Keratinocyte (primary cell): ENCODE measurements around the gene CLDN18. TPM values are rescaled to one million over a fixed set of nuclear protein-coding genes. Genes with fewer than 3 reads are reported as not detected.

Source experiments
- DNase-seq: peaks from one replicate; pipeline ENCODE4 v3.0.0-alpha.2; 2011; ENCODE audit warnings: low read depth, missing footprints, low spot score
- FAIRE-seq: peaks from 2 replicates; lab custom pipeline; 2011; peaks lifted over from hg19 to GRCh38; lab: Jason Lieb, UNC
- H2AFZ ChIP-seq: 2 replicates; pipeline ENCODE4 v1.6.0; 2012; ENCODE audit warnings: low read length, control low read depth, inconsistent platforms; ENCODE audit not compliant: control insufficient read depth
- H3K27ac ChIP-seq: 2 replicates; pipeline ENCODE4 v1.5.1; 2011; ENCODE audit warnings: low read length; ENCODE audit not compliant: control insufficient read depth, insufficient read depth
- H3K27me3 ChIP-seq: 3 replicates; pipeline ENCODE4 v1.6.0; 2011; ENCODE audit warnings: low read length; ENCODE audit not compliant: control insufficient read depth, insufficient read depth; ENCODE audit errors: extremely low read depth
- H3K36me3 ChIP-seq, 2 experiments: 2 replicates in 1 of 2; 3 replicates in 1 of 2; pipeline ENCODE4 v1.5.1; 2011; ENCODE audit warnings: low read length in 2 of 2, mild to moderate bottlenecking in 1 of 2; ENCODE audit not compliant: control insufficient read depth in 2 of 2, insufficient read depth in 2 of 2; ENCODE audit errors: extremely low read depth in 1 of 2
- H3K4me1 ChIP-seq: 3 replicates; pipeline ENCODE4 v1.5.1; 2011; ENCODE audit warnings: low read length; ENCODE audit not compliant: control insufficient read depth, insufficient read depth; ENCODE audit errors: extremely low read depth
- H3K4me2 ChIP-seq: 3 replicates; pipeline ENCODE4 v1.6.0; 2011; ENCODE audit warnings: low read depth, low read length; ENCODE audit not compliant: control insufficient read depth, insufficient read depth; ENCODE audit errors: extremely low read depth
- H3K4me3 ChIP-seq, 3 experiments: fragments of 200-600 bp in 1 of 3; sonication (generic) in 1 of 3; 2 replicates in 2 of 3; 3 replicates in 1 of 3; pipeline ENCODE4 v1.5.1; 2011 to 2016; ENCODE audit warnings: low read length in 3 of 3, mild to moderate bottlenecking in 3 of 3, control low read depth in 2 of 3, inconsistent platforms in 1 of 3, low read depth in 1 of 3, mixed read lengths in 1 of 3, mixed run types in 1 of 3, moderate library complexity in 1 of 3; ENCODE audit not compliant: control insufficient read depth in 2 of 3, insufficient read depth in 2 of 3; ENCODE audit errors: extremely low read depth in 1 of 3
- H3K79me2 ChIP-seq: 2 replicates; pipeline ENCODE4 v1.6.0; 2012; ENCODE audit warnings: low read length; ENCODE audit not compliant: control insufficient read depth, insufficient read depth
- H3K9ac ChIP-seq: 3 replicates; pipeline ENCODE4 v1.6.0; 2011; ENCODE audit warnings: low read length; ENCODE audit not compliant: control insufficient read depth, insufficient read depth; ENCODE audit errors: extremely low read depth
- H3K9me1 ChIP-seq: 3 replicates; pipeline ENCODE4 v1.6.0; 2011; ENCODE audit warnings: low read length; ENCODE audit not compliant: control insufficient read depth, insufficient read depth; ENCODE audit errors: extremely low read depth
- H3K9me3 ChIP-seq: 2 replicates; pipeline ENCODE4 v1.5.1; 2012; ENCODE audit warnings: low read depth, low read length; ENCODE audit not compliant: control insufficient read depth
- H4K20me1 ChIP-seq: 3 replicates; pipeline ENCODE4 v1.6.0; 2011; ENCODE audit warnings: low read length; ENCODE audit not compliant: control insufficient read depth, insufficient read depth; ENCODE audit errors: extremely low read depth
- EZH2 ChIP-seq: IDR thresholded peaks from one replicate; pipeline ENCODE4 v1.6.1; 2012; ENCODE audit warnings: inconsistent platforms, mild to moderate bottlenecking, low read length, moderate library complexity
- dilution Hi-C: fragments of 300-500 bp; cut with MboI; formaldehyde crosslinking; loops from one replicate; pipeline ENCODE4 v1.7.0; 2020; ENCODE audit warnings: low sequenced_read_pairs; ENCODE audit not compliant: extremely low pct_ligation_motif_present
- polyA plus RNA-seq, 5 experiments: library from polyadenylated mRNA; depleted of rRNA in 3 of 5; stranded (reverse) in 3 of 5; stranded (forward) in 1 of 5; unstranded in 1 of 5; fragments of >200 nt; gene quantifications; 1 replicate in 1 of 5; 2 replicates in 3 of 5; 3 replicates in 1 of 5; pipeline versions ENCODE4 v1.2.1 to v1.2.3, GENCODE V29; 2011 to 2012; ENCODE audit warnings: missing spikeins in 2 of 5, low read depth in 1 of 5, low replicate concordance in 1 of 5
- TF ChIP-seq, protein P1 (sequence below), 3 experiments: IDR thresholded peaks in 1 of 3; conservative IDR thresholded peaks in 1 of 3; optimal IDR thresholded peaks in 1 of 3; 2 replicates in 2 of 3; 3 replicates in 1 of 3; pipeline versions ENCODE3 to v1.5.1; 2011; ENCODE audit warnings: low read length in 3 of 3, mild to moderate bottlenecking in 3 of 3, moderate library complexity in 2 of 3, control low read depth in 1 of 3, inconsistent platforms in 1 of 3; ENCODE audit not compliant: insufficient read depth in 2 of 3; ENCODE audit errors: extremely low read depth in 1 of 3

The CLDN18 gene
- polyA plus RNA-seq, 1 donor (not counting 4 experiments of a cell fraction or from before 2014, with no cell fraction given) = not detected

DNA sequence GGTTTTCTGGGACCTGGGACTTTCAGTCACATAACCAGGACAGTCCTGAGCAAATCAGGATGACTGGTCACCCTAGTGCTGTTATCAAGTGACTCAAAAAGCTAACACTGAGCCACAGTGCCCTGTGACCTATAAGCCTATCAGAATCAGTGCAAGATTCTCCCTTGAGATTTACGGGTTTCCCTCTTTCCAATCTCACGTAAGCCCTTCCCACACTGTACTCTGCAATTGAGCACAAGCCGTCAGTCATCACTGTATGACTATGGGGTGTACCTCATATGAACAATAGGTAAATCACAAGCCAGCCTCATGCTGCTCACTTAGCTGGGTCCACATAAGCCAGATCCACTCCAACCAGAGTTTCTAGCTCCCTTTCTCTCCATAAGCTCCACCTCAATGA is 21.0 kb upstream of the CLDN18 start:
- no peak for TF ChIP-seq EZH2
- TF ChIP-seq, protein P1, sequence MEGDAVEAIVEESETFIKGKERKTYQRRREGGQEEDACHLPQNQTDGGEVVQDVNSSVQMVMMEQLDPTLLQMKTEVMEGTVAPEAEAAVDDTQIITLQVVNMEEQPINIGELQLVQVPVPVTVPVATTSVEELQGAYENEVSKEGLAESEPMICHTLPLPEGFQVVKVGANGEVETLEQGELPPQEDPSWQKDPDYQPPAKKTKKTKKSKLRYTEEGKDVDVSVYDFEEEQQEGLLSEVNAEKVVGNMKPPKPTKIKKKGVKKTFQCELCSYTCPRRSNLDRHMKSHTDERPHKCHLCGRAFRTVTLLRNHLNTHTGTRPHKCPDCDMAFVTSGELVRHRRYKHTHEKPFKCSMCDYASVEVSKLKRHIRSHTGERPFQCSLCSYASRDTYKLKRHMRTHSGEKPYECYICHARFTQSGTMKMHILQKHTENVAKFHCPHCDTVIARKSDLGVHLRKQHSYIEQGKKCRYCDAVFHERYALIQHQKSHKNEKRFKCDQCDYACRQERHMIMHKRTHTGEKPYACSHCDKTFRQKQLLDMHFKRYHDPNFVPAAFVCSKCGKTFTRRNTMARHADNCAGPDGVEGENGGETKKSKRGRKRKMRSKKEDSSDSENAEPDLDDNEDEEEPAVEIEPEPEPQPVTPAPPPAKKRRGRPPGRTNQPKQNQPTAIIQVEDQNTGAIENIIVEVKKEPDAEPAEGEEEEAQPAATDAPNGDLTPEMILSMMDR (optimal IDR thresholded peaks at IDR 0.05 in 1 of 3, IDR thresholded peaks at IDR 0.05 in 1 of 3, conservative IDR thresholded peaks at IDR 0.05 in 1 of 3; ENCODE audit: extremely low read depth in 1 of 3, insufficient read depth in 2 of 3, low read length in 3 of 3) = no peak

DNA sequence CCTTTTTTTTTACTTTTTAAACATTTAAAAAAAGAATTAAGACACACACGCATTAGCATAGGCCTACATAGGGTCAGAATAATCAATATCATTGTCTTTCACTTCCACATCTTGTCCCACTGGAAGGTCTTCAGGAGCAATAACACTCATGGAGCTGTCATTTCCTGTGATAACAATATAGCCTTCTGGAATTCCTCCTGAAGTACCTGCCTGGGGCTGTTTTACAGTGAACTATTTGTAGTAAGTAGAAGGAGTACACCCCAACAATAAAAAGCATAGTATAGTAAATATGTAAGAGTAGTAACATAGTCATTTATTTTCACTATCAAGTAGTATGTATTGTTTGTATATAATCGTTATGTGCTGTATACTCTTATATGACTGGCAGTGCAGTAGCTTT is 19.5 kb upstream of the CLDN18 start:
- no peak for FAIRE-seq
- no peak for TF ChIP-seq EZH2
- TF ChIP-seq, protein P1 (optimal IDR thresholded peaks at IDR 0.05 in 1 of 3, IDR thresholded peaks at IDR 0.05 in 1 of 3, conservative IDR thresholded peaks at IDR 0.05 in 1 of 3; ENCODE audit: extremely low read depth in 1 of 3, insufficient read depth in 2 of 3, low read length in 3 of 3) = no peak
- H3K9me1 ChIP-seq = no peaks in the 10 kb centered on the region
- no peaks in the 10 kb centered on the region for H3K27me3 ChIP-seq
- H3K4me3 ChIP-seq = no peak overlapping the region
- no peaks in the 10 kb centered on the region for H3K79me2 ChIP-seq
- no peak overlapping the region for H2AFZ ChIP-seq
- H3K27ac ChIP-seq = no peak overlapping the region
- peaks cover 5% of the 10 kb centered on the region for H3K4me1 ChIP-seq
- dilution Hi-C loops = no loop called here
- H4K20me1 ChIP-seq = no peaks in the 10 kb centered on the region
- no peak overlapping the region for H3K4me2 ChIP-seq
- no peaks in the 10 kb centered on the region for H3K36me3 ChIP-seq
- DNase-seq = no peak
- H3K9me3 ChIP-seq = no peaks in the 10 kb centered on the region
- no peak overlapping the region for H3K9ac ChIP-seq

More for the DNA sequence above, 21.0 kb upstream of the CLDN18 start:
- Histone ChIP-seq H3K9ac (no peak overlapping the region), H3K4me1 (peaks cover 5% of the 10 kb centered on the region), H3K27me3 (no peaks in the 10 kb centered on the region), H3K27ac (no peak overlapping the region), H3K4me3 (no peak overlapping the region), H3K9me3 (no peaks in the 10 kb centered on the region), H4K20me1 (no peaks in the 10 kb centered on the region), H3K79me2 (no peaks in the 10 kb centered on the region), H3K4me2 (no peak overlapping the region), H3K36me3 (no peaks in the 10 kb centered on the region), H3K9me1 (no peaks in the 10 kb centered on the region), H2AFZ (no peak overlapping the region)
- FAIRE-seq = no peak
- dilution Hi-C loops = no loop called here
- DNase-seq = no peak
